GM21825 (cell line): ENCODE data around the gene ITSN2.
"Not testable (repeated sequence)": the region's sequence is repeated elsewhere in the genome, so short reads cannot be mapped to it uniquely, and the experiment has no call there.

Experiments
- ATAC-seq: cut with Tn5 transposase; IDR thresholded peaks from one replicate; pipeline ENCODE4 v1.9.1; 2021; ENCODE audit warnings: mild to moderate bottlenecking, moderate library complexity; ENCODE audit not compliant: unreplicated experiment

ITSN2 gene

DNA sequence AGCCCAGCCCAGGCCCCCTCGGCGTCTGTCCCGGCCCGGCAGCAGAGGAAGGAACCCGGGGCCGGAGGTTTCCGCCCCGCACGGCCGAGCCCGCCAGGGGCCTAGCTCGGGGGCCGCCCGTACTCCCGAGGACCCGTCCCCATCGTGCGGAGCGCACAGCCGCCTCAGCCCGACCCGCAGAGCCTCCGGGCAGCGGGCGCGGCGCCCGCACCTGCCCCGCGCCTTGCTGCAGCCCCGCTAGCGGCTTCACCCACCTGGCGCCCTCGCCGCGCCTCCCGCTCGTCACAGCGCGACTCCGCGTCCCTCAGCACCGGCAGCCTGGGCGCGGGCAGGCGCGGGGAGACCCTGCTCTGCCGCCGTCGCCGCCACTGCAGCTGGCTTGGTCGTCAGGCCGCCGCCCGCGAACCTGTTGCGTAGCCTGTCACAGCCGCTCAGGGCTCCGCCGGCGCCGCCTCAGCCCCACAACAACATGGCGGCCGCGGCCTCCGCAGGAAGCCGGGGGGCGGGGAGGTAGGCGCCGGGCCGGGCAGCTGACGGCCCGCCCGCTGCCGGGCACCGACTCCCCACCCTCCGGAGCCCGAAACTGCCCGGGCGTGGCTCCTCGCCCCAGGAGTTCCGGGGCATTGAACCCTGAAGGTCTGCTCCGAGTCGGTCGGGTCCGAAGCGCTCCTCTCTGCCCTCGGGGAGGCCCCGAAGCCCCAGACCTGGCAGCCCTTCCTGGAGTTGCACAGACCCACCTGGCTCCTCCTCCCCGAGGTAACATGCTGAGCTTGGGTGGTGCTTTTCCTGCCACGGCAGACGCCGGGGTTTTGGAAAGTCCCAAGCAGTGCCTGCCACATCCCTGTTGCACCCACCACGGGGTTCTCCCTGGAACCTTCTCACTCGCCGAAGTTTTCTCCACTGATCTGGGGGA, at the start of gene ITSN2:
Gene ITSN2, minus strand, starts transcription at position 487 of the 913 bp plus-strand sequence. CDS start 32,454 bp downstream, outside the sequence.
- peak; percentile 80 for ATAC-seq

DNA sequence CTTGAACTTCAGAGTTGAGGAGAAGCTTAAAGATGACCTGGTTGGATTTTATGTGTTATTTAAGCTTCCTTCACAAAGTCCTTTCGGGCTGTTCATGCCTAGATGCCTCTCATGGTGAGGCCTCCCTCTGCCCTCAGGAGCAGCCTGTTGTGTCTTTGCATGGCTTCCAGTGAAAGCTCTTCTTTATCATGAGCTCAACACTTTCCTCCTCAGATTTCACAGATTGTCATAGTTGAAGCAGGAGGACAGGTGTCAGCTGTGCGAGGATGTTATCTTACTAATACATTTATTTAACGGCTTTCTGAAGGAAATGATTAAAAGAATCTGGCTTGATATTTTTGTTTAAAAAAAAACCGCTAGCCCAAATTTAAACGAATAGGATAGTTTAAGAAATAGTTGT, 48.8 kb upstream of the ITSN2 start:
- ATAC-seq, result no peak

GRCh38 chr2:24408704-24409103, 48.4 kb upstream of the ITSN2 start:
- not testable (repeated sequence) for ATAC-seq

DNA sequence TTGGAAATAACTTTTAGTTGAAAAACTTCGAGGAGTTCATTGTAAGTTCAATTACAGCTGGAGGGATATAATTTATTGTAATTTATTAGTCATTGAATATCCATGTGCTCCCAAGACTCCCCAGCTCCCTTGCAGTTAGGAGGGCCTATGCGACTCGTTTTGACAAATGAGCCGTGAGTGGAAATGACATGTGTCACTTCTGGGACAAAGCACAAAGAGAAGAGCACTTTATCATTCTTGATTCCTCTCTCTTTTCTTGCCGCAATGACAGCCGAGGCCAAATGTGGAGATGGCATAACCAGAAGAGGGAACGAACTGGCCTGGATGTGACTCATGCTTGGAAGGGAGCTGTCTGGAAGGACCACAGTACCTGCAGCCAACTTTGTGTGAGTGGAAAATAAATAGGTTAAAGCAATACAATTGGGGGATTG, 44.2 kb upstream of the ITSN2 start:
- ATAC-seq, result no peak

DNA sequence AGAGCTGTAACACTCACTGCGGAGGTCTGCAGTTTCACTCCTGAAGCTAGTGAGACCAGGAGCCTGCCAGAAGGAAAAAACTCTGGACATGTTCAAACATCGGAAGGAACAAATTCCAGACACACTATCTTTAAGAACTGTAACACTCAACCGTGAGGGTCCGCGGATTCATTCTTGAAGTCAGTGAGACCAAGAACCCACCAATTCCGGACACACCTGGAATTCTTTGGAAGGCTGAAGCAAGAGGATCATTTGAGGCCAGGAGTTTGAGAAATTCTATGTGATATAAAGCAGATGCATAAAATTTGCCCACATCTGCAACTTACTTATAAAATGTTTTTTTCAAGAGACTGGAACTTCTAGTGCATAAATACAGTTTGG, 43.5 kb upstream of the ITSN2 start:
- no peak for ATAC-seq

GRCh38 chr2:24403168-24403831, 43.0 kb upstream of the ITSN2 start:
- no peak for ATAC-seq

- ATAC-seq, result no peak
Observed at GRCh38 chr2:24402242-24403097, 42.1 kb upstream of the ITSN2 start.

DNA sequence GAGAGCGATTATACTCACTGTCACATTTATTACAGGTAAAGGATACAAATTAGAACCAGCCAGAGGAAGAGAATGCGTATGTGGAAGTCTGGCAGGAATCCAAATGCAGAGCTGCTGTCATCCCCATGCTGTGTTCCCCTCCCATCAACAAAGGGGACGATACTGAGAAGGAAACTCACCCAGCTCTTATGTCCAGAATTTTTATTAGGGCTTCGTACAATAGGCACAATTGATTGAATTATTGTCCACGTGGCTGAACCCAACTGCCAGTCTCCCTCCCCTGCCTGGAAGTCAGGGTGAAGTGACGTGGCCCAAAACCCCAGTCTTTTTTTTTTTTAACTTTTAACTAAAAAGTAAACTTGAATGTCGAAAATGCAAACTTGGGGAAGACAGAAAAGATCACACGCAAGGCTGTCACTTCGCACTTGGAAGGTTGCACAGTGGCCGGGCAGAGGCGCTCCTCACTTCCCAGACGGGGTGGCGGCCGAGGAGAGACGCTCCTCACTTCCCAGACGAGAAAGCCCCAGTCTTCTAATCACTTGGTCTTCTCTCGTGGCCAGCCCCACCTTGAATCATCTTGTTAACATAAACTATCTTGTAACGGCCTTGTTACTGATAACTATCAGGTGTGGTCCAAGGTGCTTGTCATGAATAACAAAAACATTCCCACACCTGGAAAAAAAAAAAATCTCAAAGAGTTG, 40.0 kb upstream of the ITSN2 start:
- ATAC-seq, result no peak

DNA sequence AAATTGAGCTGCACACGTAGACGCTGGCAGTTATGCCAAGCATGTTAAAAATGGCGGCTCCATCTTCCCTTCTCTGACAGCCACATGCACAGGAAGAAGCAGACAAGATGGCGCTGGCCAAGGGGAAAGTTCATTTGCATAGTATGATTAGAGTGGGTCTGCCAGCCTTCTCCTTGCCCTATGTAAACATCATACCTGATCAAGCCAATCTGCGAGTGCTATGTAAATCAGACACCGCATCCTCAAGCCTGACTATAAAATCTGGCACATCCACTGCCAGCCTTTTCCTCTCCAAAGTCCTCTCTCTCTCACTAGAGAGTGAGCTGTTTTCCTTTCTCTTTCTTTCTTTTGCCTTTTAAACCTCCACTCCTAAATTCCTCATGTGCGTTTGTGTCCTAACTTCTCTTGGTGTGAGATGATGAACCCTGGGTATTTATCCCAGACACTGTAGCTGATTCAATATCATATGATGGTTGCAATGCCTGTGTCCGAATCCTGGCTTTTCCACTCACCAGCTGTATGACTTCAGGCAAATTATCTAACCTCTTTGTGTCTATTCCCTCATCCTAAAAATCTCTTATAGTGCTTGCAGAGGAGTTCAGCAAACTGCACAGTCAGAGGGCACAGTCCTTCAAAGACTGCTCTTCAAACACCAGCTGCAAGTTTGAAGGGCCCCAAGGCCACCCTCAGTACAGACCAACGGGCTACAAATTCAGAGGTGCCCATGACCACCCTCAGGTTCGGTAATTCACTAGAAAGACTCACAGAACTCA, 39.3 kb upstream of the ITSN2 start:
- no peak for ATAC-seq

DNA sequence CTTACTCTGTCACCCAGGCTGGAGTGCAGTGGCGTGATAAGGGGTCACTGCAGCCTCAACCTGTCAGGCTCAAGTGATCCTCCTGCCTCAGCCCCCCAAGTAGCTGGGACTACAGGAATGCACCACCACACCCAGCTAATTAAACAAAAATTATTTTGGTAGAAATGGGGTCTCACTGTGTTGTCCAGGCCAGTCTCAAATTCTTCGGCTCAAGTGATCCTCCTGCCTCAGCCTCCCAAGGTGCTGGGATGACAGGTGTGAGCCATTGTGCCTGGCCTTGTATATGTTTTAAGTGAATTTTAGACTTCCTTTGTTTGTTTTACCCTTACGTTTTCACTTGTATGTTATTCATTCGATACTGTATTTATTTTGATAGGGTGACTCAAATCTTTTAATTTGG, 34.7 kb upstream of the ITSN2 start:
- no peak for ATAC-seq

GRCh38 chr2:24392542-24393059, 32.3 kb upstream of the ITSN2 start:
- ATAC-seq, result no peak

GRCh38 chr2:24385366-24385765, 25.0 kb upstream of the ITSN2 start:
- no peak for ATAC-seq

- ATAC-seq, result no peak
Observed at GRCh38 chr2:24382363-24383073, 22.2 kb upstream of the ITSN2 start.

DNA sequence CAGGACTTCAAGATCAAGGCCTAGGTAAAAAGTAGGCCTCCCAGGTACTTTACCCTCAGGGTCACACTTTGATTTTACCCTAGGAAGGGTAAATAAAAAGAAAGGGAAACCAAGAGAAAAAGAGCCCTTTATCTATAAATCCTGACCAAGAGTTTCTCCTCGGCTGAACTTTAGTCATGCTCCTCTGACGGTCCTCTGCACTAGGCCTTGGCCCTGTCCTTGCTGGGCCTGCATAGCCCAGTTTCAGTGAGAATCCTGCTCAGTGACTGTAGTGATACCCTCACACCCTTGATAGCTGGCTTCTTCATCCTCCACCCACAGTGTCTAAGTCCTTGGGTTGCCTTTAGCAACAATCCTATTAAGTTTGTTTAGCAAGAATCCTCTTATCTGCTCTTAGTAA, 20.5 kb upstream of the ITSN2 start:
- ATAC-seq, result no peak

GRCh38 chr2:24375349-24376087, 15.2 kb upstream of the ITSN2 start:
- no peak for ATAC-seq

GRCh38 chr2:24374301-24374700, 14.0 kb upstream of the ITSN2 start:
- ATAC-seq, result no peak

DNA sequence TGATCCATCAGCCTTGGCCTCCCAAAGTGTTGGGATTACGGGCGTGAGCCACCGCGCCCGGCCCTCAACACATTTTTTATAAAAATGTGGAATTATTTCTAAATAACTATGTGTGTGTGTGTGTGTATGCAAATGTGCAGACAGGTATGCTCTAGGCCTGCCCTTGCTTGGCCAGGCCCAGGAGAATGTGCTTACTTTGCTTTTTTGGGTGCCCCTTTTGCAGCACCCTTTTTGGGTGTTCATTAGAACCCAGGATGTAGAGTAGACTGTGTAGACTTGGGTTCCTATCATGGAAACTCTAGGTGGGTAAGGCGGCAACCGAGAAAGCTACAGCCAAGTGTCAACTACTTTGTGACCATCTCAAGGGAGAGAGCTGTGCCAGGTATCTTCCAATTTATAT, 11.7 kb upstream of the ITSN2 start:
- ATAC-seq, result no peak

DNA sequence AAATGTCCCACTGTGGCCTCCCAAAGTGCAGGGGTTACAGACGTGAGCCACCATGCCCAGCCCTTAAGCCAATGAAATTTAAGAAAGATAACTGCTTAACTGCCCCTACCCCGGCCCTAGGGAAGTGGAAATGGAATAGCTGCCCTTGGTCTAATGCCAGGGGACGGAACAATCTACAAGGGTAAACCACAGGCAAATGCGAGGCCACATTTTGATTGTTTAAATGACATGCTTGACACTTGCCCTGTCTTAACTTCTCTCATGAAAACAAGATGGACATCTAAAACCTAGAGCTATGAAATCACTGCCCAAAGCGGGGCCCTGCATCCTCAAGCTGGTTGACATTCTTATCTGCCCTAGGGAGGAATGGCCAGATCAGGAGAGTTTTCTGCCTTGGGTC, 5.5 kb upstream of the ITSN2 start:
- ATAC-seq, result no peak
